ENCODE data around the gene CHRFAM7A. TPM values are rescaled to one million over a fixed set of nuclear protein-coding genes. Genes with fewer than 3 reads are reported as not detected.
"Not testable (repeated sequence)": the region's sequence is repeated elsewhere in the genome, so short reads cannot be mapped to it uniquely, and the experiment has no call there.

The CHRFAM7A gene
- total RNA-seq: 1 to 10 TPM; 1.1 to 1.7 TPM
- polyA plus RNA-seq (2013, experiment 1 of 2): 1.1 TPM
- polyA plus RNA-seq (2013, experiment 2 of 2): 2.9 TPM
- long read RNA-seq, experiment 1, full-length matches to known transcripts: 1 of 1 reads
- long read RNA-seq, experiment 1, partial matches to known transcripts: 0 of 1 reads
- long read RNA-seq, experiment 1, other reads (novel, unspliced or antisense): 0 of 1 reads
- long read RNA-seq, experiment 2: 0 reads
- long read RNA-seq, experiment 3, partial matches to known transcripts: 0 of 2 reads
- long read RNA-seq, experiment 3, other reads (novel, unspliced or antisense): 2 of 2 reads
- long read RNA-seq, experiment 4: 0 reads

GRCh38 chr15:30392766-30393663 is at the start of gene CHRFAM7A:
TSS of gene CHRFAM7A (minus strand) at chr15:30393540. CDS start at chr15:30383351, 10,189 bp downstream.
- not testable (repeated sequence) for H3K9me3 Mint-ChIP-seq; H3K4me3 Mint-ChIP-seq; H3K36me3 ChIP-seq (ENCODE audit: control insufficient read depth, insufficient read depth, low read length); H3K27ac Mint-ChIP-seq; H3K36me3 Mint-ChIP-seq (ENCODE audit: low read depth); H3K4me1 Mint-ChIP-seq; DNase-seq; H3K9ac ChIP-seq (ENCODE audit: extremely low read depth, low read length, poor library complexity, severe bottlenecking); H3K4me1 ChIP-seq (ENCODE audit: control insufficient read depth, insufficient read depth, low read length); H3K27ac ChIP-seq (ENCODE audit: low read depth, low read length); H3K27me3 Mint-ChIP-seq (ENCODE audit: insufficient read depth); H3K9me3 ChIP-seq (ENCODE audit: control insufficient read depth, low read length); H3K4me3 ChIP-seq (ENCODE audit: low read length); H3K27me3 ChIP-seq (ENCODE audit: control insufficient read depth, insufficient read depth, low read length, poor library complexity, severe bottlenecking)
- no CpG with 5 or more reads among the region's 74 CpGs for WGBS, 2 experiments (ENCODE audit: insufficient coverage in 1 of 2, insufficient read length in 1 of 2)

- WGBS, 2 experiments (ENCODE audit: insufficient coverage in 1 of 2, insufficient read length in 1 of 2): no CpG with 5 or more reads among the region's 3 CpGs
Observed at GRCh38 chr15:30438348-30438747, 45.0 kb upstream of the CHRFAM7A start.

GRCh38 chr15:30435878-30436277 is 42.5 kb upstream of the CHRFAM7A start:
- not testable (repeated sequence) for H3K9me3 Mint-ChIP-seq; H3K36me3 ChIP-seq (ENCODE audit: control insufficient read depth, insufficient read depth, low read length); DNase-seq; H3K4me1 Mint-ChIP-seq; H3K9me3 ChIP-seq (ENCODE audit: control insufficient read depth, low read length); H3K4me3 ChIP-seq (ENCODE audit: low read length); H3K4me1 ChIP-seq (ENCODE audit: control insufficient read depth, insufficient read depth, low read length); H3K27ac ChIP-seq (ENCODE audit: low read depth, low read length); H3K27me3 ChIP-seq (ENCODE audit: control insufficient read depth, insufficient read depth, low read length, poor library complexity, severe bottlenecking); H3K36me3 Mint-ChIP-seq (ENCODE audit: low read depth); H3K4me3 Mint-ChIP-seq; H3K27me3 Mint-ChIP-seq (ENCODE audit: insufficient read depth); H3K9ac ChIP-seq (ENCODE audit: extremely low read depth, low read length, poor library complexity, severe bottlenecking); H3K27ac Mint-ChIP-seq
- no CpG with 5 or more reads among the region's 5 CpGs for WGBS, 2 experiments (ENCODE audit: insufficient coverage in 1 of 2, insufficient read length in 1 of 2)

More at GRCh38 chr15:30438348-30438747, 45.0 kb upstream of the CHRFAM7A start:
- not testable (repeated sequence) for H3K27ac Mint-ChIP-seq; H3K4me3 Mint-ChIP-seq; H3K27me3 Mint-ChIP-seq (ENCODE audit: insufficient read depth); H3K4me1 ChIP-seq (ENCODE audit: control insufficient read depth, insufficient read depth, low read length); H3K27ac ChIP-seq (ENCODE audit: low read depth, low read length); H3K36me3 Mint-ChIP-seq (ENCODE audit: low read depth); H3K9me3 ChIP-seq (ENCODE audit: control insufficient read depth, low read length); H3K4me3 ChIP-seq (ENCODE audit: low read length); H3K36me3 ChIP-seq (ENCODE audit: control insufficient read depth, insufficient read depth, low read length); H3K9ac ChIP-seq (ENCODE audit: extremely low read depth, low read length, poor library complexity, severe bottlenecking); H3K9me3 Mint-ChIP-seq; DNase-seq; H3K27me3 ChIP-seq (ENCODE audit: control insufficient read depth, insufficient read depth, low read length, poor library complexity, severe bottlenecking); H3K4me1 Mint-ChIP-seq

- not testable (repeated sequence) for H3K4me1 Mint-ChIP-seq; H3K9ac ChIP-seq (ENCODE audit: extremely low read depth, low read length, poor library complexity, severe bottlenecking); H3K4me3 Mint-ChIP-seq; H3K4me3 ChIP-seq (ENCODE audit: low read length); H3K9me3 ChIP-seq (ENCODE audit: control insufficient read depth, low read length); H3K27ac Mint-ChIP-seq; H3K36me3 ChIP-seq (ENCODE audit: control insufficient read depth, insufficient read depth, low read length); H3K27ac ChIP-seq (ENCODE audit: low read depth, low read length); H3K9me3 Mint-ChIP-seq; H3K27me3 ChIP-seq (ENCODE audit: control insufficient read depth, insufficient read depth, low read length, poor library complexity, severe bottlenecking); H3K36me3 Mint-ChIP-seq (ENCODE audit: low read depth); H3K4me1 ChIP-seq (ENCODE audit: control insufficient read depth, insufficient read depth, low read length); H3K27me3 Mint-ChIP-seq (ENCODE audit: insufficient read depth); DNase-seq
- 99% methylated on average over 3 of the region's 6 CpGs; no CpG with 5 or more reads in 1 of the 2 experiments for WGBS, 2 experiments (ENCODE audit: insufficient coverage in 1 of 2, insufficient read length in 1 of 2)
Observed at GRCh38 chr15:30420723-30421122, 27.4 kb upstream of the CHRFAM7A start.

- not testable (repeated sequence) for H3K4me1 Mint-ChIP-seq; H3K27me3 Mint-ChIP-seq (ENCODE audit: insufficient read depth); H3K27ac ChIP-seq (ENCODE audit: low read depth, low read length); H3K36me3 ChIP-seq (ENCODE audit: control insufficient read depth, insufficient read depth, low read length); H3K4me3 ChIP-seq (ENCODE audit: low read length); H3K9me3 ChIP-seq (ENCODE audit: control insufficient read depth, low read length); DNase-seq; H3K4me3 Mint-ChIP-seq; H3K4me1 ChIP-seq (ENCODE audit: control insufficient read depth, insufficient read depth, low read length); H3K36me3 Mint-ChIP-seq (ENCODE audit: low read depth); H3K27ac Mint-ChIP-seq; H3K27me3 ChIP-seq (ENCODE audit: control insufficient read depth, insufficient read depth, low read length, poor library complexity, severe bottlenecking); H3K9ac ChIP-seq (ENCODE audit: extremely low read depth, low read length, poor library complexity, severe bottlenecking); H3K9me3 Mint-ChIP-seq
- whole genome bisulfite sequencing, 2 experiments (ENCODE audit: insufficient coverage in 1 of 2, insufficient read length in 1 of 2): no CpG with 5 or more reads among the region's 7 CpGs
Observed at GRCh38 chr15:30414160-30414559, 20.8 kb upstream of the CHRFAM7A start, which contains the start of gene GOLGA8R. TSS of gene GOLGA8R (minus strand) at chr15:30414260. CDS start at chr15:30414162, 98 bp downstream.

GRCh38 chr15:30407636-30408035 is 14.3 kb upstream of the CHRFAM7A start:
- not testable (repeated sequence) for H3K4me1 Mint-ChIP-seq

More at GRCh38 chr15:30407636-30408035, 14.3 kb upstream of the CHRFAM7A start:
- not testable (repeated sequence) for H3K4me1 ChIP-seq (ENCODE audit: control insufficient read depth, insufficient read depth, low read length); H3K27ac ChIP-seq (ENCODE audit: low read depth, low read length); DNase-seq; H3K9me3 Mint-ChIP-seq; H3K27me3 ChIP-seq (ENCODE audit: control insufficient read depth, insufficient read depth, low read length, poor library complexity, severe bottlenecking); H3K9ac ChIP-seq (ENCODE audit: extremely low read depth, low read length, poor library complexity, severe bottlenecking); H3K4me3 ChIP-seq (ENCODE audit: low read length); H3K36me3 Mint-ChIP-seq (ENCODE audit: low read depth); H3K4me3 Mint-ChIP-seq; H3K27ac Mint-ChIP-seq; H3K36me3 ChIP-seq (ENCODE audit: control insufficient read depth, insufficient read depth, low read length); H3K27me3 Mint-ChIP-seq (ENCODE audit: insufficient read depth); H3K9me3 ChIP-seq (ENCODE audit: control insufficient read depth, low read length)
- 83 to 87% methylated on average over 1 to 5 of the region's 6 CpGs for WGBS, 2 experiments (ENCODE audit: insufficient coverage in 1 of 2, insufficient read length in 1 of 2)
